ENCODE data around the gene FIGNL2.
"Not testable (repeated sequence)": the region's sequence is repeated elsewhere in the genome, so short reads cannot be mapped to it uniquely, and the experiment has no call there.

FIGNL2 gene

DNA sequence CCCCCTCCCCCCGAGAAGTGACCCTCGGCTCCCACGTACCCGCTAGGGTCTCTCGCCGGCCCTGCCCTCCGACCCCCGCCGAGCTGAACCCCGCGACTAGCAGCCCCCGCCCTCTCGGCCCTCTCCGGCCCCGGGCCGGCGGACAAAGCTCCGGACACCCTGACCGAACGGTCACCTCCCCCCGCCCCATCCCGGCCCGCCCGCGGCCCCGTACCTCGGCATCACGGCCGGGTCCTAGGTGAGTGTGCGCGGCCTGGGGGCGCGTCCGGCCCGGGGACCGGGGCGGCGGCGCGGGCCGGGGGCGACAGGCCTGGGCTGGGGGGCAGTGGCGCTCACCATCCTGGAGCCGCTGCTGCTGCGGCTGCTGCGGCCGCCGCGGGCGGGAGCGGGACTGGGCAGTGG, at the start of gene FIGNL2:
Gene FIGNL2 (minus strand): TSS at position 393 of the 402 bp plus-strand sequence. CDS start 26,305 bp downstream, outside the sequence.
- H3K27ac Mint-ChIP-seq = no peak within 1 kb of the TSS

GRCh38 chr12:51897181-51897580, 48.7 kb upstream of the FIGNL2 start:
- Mint-ChIP-seq H3K9me3 (no peaks in the 10 kb centered on the region), H3K4me3 (no peak overlapping the region), H3K4me1 (peaks cover 5% of the 10 kb centered on the region), H3K27ac (no peak overlapping the region), H3K27me3 (peaks cover 18% of the 10 kb centered on the region)
- ATAC-seq = no peak
- no peak for DNase-seq

More for the DNA sequence above, at the start of gene FIGNL2:
- DNase-seq (no peak), ATAC-seq (peak; percentile 32)
- peak within 1 kb of the TSS; percentile 72 to 80 for H3K4me3 Mint-ChIP-seq
- peaks cover 33% of the 10 kb centered on the region for H3K4me1 Mint-ChIP-seq
- H3K9me3 Mint-ChIP-seq = no peaks in the 10 kb centered on the region
- H3K27me3 Mint-ChIP-seq = peaks cover 78% of the 10 kb centered on the region

DNA sequence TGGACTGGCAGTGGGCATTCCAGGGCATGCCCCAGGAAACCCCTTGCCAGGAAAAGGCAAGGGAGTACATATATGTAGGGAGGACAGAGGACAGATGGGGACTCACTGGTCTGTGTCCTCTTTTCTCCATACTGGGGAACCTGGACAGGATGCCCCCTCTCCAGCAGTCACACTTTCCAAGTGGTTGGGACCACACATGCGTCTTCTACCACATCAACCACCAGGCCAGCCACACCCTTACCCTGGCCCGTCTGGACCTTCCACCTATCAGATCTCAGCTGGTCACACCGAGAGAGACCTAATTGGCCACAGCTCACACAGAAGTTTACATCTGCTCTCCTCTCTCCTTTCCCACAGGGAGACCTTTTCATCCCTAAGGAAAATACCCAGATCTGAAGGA, 47.7 kb upstream of the FIGNL2 start:
- DNase-seq (no peak), ATAC-seq (no peak)
- Mint-ChIP-seq H3K4me1 (peaks cover 5% of the 10 kb centered on the region), H3K27me3 (peaks cover 18% of the 10 kb centered on the region), H3K9me3 (no peaks in the 10 kb centered on the region), H3K27ac (peak overlapping the region in 1 of 2 donors; percentile 38), H3K4me3 (no peak overlapping the region)

DNA sequence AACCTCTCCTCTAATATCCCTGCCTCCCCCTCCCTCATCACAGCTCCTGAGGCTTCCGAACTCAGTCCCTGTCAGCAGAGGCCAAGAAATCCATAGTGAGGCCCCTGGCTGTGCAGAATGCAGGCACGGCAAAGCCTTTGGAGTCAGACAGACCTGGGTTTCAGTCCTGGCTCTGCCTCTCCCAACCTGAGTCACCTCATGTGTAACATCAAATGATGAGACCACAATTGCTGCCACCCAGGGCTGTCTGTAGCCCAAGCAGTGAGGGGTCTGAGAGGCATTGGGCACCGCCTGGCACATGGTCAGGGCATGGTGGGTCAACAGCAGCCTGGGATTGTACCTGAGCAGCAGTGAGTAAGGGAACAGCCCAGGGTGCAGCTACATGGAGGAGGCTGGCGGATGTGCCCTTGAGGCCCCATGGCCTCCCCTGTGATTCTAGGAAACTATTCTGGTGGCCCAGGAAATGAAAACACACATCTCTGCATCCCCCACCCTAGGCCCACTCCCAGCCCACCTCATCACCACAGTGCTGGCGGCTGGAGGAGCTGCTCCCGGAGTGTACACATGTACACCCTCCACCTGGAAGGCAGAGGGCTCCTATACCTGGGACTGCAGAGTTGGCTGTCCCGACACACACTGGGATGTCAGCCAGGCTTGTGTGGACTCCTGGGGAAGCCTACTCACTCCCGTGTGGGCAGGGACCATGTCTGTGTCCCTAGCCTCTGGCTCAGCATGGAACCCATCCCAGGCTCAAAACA, 47.0 kb upstream of the FIGNL2 start:
- Mint-ChIP-seq H3K27ac (no peak overlapping the region), H3K9me3 (no peaks in the 10 kb centered on the region), H3K4me3 (no peak overlapping the region), H3K4me1 (peaks cover 5% of the 10 kb centered on the region), H3K27me3 (peaks cover 18% of the 10 kb centered on the region)
- DNase-seq = no peak
- ATAC-seq = peak; percentile 39

- Mint-ChIP-seq H3K27me3 (peaks cover 18% of the 10 kb centered on the region), H3K4me3 (no peak overlapping the region), H3K4me1 (peaks cover 5% of the 10 kb centered on the region)
These were observed 45.3 kb upstream of the FIGNL2 start for GRCh38 chr12:51893786-51894185.

DNA sequence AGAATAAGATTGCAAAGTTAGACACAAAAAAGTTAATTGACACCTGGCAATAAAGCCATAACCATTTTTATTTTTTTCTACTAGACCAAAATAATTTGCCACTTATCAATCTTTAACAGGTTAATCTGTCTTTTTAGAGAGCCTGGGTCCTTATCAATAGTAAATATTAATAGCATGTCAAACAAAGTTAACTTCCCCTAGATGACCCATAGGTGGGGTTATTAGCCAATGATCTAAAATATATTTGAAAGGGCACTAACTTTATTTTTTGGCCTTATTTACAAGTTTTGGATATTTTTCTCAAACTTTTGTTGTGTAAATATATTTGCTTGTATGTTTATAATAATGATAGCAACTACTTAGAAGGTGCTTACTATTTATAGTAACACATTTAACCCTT, 43.3 kb upstream of the FIGNL2 start:
- peaks cover 8% of the 10 kb centered on the region for H3K27me3 Mint-ChIP-seq
- no peak overlapping the region for H3K4me3 Mint-ChIP-seq
- DNase-seq = no peak

More at GRCh38 chr12:51893786-51894185, 45.3 kb upstream of the FIGNL2 start:
- H3K9me3 Mint-ChIP-seq = no peaks in the 10 kb centered on the region
- peak overlapping the region in 1 of 2 donors; percentile 44 for H3K27ac Mint-ChIP-seq
- no peak for DNase-seq
- no peak for ATAC-seq

GRCh38 chr12:51890511-51891171, 42.1 kb upstream of the FIGNL2 start:
- Mint-ChIP-seq H3K4me1 (peaks cover 11% of the 10 kb centered on the region), H3K4me3 (no peak overlapping the region), H3K27me3 (no peaks in the 10 kb centered on the region), H3K9me3 (no peaks in the 10 kb centered on the region), H3K27ac (no peak overlapping the region)
- DNase-seq (no peak), ATAC-seq (no peak)

More for the DNA sequence above, 43.3 kb upstream of the FIGNL2 start:
- no peak for ATAC-seq
- H3K27ac Mint-ChIP-seq = no peak overlapping the region
- no peaks in the 10 kb centered on the region for H3K9me3 Mint-ChIP-seq
- peaks cover 5% of the 10 kb centered on the region for H3K4me1 Mint-ChIP-seq

DNA sequence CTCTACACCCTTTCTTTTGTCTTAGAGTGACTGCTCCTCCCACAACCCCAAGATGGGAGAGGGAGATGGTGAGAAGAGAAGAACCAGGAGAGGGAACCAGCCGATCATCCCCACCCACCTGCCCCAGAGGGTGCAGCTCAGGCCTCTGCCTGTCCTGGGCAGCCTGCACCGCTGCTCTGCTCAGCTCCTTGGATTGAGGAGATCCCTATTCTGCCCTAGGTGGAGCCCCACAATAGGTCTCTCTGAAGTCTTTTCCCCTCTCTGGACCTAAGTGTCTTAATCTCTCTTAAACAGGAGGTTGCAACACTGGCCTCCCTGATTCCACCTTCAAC, 41.6 kb upstream of the FIGNL2 start:
- Mint-ChIP-seq H3K4me1 (peaks cover 16% of the 10 kb centered on the region), H3K4me3 (no peak overlapping the region), H3K9me3 (peaks cover 0 to 3% of the 10 kb centered on the region in 2 donors), H3K27me3 (no peaks in the 10 kb centered on the region), H3K27ac (no peak overlapping the region)
- no peak for ATAC-seq
- no peak for DNase-seq

- H3K4me1 Mint-ChIP-seq = peaks cover 16% of the 10 kb centered on the region
- ATAC-seq (no peak), DNase-seq (no peak)
- no peak overlapping the region for H3K4me3 Mint-ChIP-seq
- peaks cover 0 to 9% of the 10 kb centered on the region in 2 donors for H3K9me3 Mint-ChIP-seq
- H3K27me3 Mint-ChIP-seq = no peaks in the 10 kb centered on the region
- H3K27ac Mint-ChIP-seq = no peak overlapping the region
These were observed 41.0 kb upstream of the FIGNL2 start for GRCh38 chr12:51889216-51890132.

DNA sequence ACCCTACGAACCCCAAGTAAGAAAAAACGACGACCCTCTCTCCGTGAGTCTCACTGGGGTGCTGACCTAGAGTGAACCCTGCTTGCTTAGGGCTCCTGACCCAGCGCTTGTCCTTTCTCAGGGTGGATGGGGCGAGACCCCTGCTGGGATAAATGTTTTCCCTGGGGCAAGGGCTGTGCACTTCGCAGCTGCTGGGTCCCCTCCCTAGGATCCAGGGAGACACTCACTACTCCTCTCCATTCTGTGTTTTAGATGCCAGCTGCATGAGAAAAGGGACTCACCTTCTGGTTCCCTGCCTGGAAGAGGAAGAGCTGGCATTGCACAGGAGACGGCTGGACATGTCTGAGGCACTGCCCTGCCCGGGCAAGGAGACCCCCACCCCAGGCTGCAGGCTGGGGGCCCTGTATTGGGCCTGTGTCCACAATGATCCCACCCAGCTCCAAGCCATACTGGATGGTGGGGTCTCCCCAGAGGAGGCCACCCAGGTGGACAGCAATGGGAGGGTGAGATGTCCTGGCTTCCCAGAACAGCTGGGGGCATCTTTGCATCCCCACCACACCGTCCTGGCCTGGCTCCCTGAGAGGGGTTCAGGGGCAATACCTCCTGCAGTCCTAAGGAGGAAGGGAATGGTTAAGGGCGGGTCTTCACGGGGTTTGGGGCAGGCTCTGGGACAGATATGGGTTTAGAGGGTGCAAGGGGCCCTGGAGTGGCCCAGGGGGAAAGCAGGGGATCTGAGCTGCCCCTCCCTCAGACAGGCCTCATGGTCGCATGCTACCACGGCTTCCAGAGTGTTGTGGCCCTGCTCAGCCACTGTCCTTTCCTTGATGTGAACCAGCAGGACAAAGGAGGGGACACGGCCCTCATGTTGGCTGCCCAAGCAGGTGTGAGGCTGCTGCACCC, 40.0 kb upstream of the FIGNL2 start:
- DNase-seq (no peak), ATAC-seq (no peak)
- Mint-ChIP-seq H3K9me3 (peaks cover 0 to 9% of the 10 kb centered on the region in 2 donors), H3K27me3 (no peaks in the 10 kb centered on the region), H3K27ac (no peak overlapping the region), H3K4me1 (peaks cover 16% of the 10 kb centered on the region), H3K4me3 (peak overlapping the region in 1 of 2 donors; percentile 14)

- no peak within 1 kb of the TSS for H3K27ac Mint-ChIP-seq
- H3K4me1 Mint-ChIP-seq = peaks cover 16% of the 10 kb centered on the region
- no peaks in the 10 kb centered on the region for H3K27me3 Mint-ChIP-seq
- H3K4me3 Mint-ChIP-seq = peak within 1 kb of the TSS in 1 of 2 donors; percentile 40
- ATAC-seq = no peak
- peaks cover 0 to 9% of the 10 kb centered on the region in 2 donors for H3K9me3 Mint-ChIP-seq
- DNase-seq = no peak
These were observed 39.2 kb upstream of the FIGNL2 start, which contains the start of gene ANKRD33 for GRCh38 chr12:51887476-51888315. Gene ANKRD33 (plus strand): TSS chr12:51888103. CDS start chr12:51888187, 84 bp downstream.

DNA sequence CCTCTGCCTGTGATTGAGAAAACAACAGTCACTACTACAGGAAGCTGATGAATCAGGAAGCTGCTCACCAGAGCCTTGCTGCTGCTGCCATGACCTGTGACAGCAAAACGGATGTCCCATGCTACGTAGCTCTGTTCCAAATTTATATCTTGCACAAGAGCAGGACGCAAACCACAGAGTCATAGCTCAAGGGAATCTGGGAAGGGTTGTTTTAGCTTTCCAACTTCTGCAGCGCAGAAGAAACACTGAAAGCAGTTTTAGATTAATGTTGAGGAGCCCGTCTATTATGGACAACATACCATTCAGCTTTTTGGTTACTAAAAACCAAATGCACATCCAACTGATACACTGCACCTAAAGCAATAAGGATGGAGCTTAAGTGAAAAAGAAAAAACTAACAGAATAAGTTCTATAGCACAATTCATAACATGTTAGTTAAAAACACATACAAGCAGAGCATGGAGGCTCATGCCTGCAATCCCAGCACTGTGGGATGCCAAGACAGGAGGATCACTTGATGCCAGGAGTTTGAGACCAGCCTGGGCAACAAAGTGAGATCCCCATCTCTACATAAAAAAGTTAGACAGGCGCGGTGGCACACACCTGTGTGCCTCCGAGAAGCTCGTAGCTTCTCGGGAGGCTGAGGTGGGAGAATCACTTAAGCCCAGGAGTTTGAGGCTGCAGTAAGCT, 37.6 kb upstream of the FIGNL2 start:
- Mint-ChIP-seq H3K9me3 (peaks cover 0 to 9% of the 10 kb centered on the region in 2 donors), H3K27ac (peak overlapping the region; percentile 90 to 93), H3K4me1 (peaks cover 16% of the 10 kb centered on the region), H3K27me3 (no peaks in the 10 kb centered on the region), H3K4me3 (peak overlapping the region; percentile 45 to 57)
- DNase-seq (peak; percentile 31 to 37), ATAC-seq (peak; percentile 92)

- ATAC-seq, H3K9me3 Mint-ChIP-seq, DNase-seq, H3K27me3 Mint-ChIP-seq: not testable (repeated sequence)
- Mint-ChIP-seq H3K27ac (peak overlapping the region; percentile 90 to 93), H3K4me1 (peaks cover 16% of the 10 kb centered on the region), H3K4me3 (peak overlapping the region; percentile 45 to 57)
These were observed 36.9 kb upstream of the FIGNL2 start for GRCh38 chr12:51885294-51886020.

Data from stimulated activated naive CD8-positive, alpha-beta T cell treated with anti-CD3 and anti-CD28 coated beads, Interleukin-15, amount 100 ng/mL, for 72 hours (primary cell).